Raji (cell line): ENCODE results near the gene C2orf81.

ENCODE experiments used
- POLR2A ChIP-seq: IDR thresholded peaks from 2 replicates; pipeline ENCODE4 v1.6.1; 2011; ENCODE audit warnings: low read depth, low read length, control low read depth; ENCODE audit not compliant: insufficient read depth

Gene C2orf81

DNA sequence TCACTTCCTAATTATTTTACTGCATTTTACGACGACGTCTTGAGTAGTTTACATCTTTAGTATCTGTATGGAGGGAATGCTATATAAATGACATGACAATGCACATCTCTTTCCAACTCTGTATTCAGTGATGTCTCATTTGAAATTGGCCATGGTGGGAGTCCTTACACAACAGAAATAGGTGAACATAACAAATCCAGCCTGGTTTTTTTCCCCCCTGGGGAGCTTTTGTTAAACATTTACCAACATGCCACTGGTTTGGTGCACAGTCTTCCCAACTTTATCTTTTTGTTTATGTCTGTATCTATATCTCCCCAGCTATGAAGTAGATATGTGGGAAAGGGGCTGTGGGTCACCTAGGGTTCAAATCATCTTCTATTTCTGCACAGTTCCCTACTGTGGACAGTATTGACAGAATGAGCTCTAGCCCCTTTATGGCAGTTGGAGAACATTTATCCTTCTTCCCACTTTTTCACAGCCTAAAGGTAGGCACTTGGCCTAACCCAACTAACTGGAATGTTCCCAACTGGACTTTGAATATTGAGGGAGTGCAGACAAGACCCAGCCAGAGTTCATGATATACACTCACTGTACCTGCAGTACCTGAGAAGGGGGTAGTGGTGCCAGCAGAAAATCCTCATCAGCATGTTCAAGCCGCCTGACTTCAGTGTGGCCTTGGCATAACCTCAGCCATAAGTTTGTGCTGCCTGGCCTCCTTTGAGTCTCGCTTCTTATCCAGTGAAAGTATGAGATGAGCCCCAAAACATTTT is 26.0 kb upstream of the C2orf81 start:
- TF ChIP-seq POLR2A: no peak

DNA sequence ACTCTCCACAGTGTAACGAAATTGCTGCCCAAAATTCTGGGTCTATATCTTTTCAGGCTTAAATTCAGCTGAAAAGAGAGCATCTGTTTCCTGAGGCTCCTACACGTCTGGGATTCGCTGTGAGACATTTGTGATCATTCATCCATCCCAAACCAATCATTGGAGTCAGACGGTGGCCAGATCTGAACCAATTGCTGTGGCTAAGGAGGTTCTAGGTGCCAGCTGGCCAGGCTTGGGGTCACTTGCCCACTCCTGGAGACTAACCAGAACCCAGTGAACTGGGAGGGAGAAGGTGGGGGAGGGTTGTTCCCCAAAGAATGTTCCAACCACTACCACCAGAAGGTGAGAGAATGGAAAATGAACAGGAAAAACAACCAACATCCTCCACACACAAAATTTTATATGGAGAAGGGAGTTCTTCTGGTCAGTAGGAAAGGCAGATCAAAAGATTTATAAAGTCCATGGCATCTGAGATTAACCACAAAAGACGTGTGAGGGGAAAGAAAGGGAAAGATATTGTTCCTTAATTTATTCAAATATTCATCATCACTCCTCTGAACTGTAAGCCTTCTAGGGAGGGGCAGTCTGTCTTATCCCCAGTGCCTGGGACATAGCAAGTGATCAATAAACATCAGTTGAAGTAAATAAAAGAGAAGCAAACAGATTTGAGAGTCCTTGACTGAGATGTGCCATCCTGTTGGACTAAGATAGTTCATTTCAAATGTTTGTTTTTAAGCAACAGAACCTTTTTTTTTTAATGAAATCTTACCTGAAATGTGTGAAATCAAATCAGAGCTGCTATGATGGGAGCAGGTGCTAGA is 23.3 kb upstream of the C2orf81 start:
- no peak for TF ChIP-seq POLR2A

GRCh38 chr2:74441690-74442482 is 20.5 kb upstream of the C2orf81 start, which contains the start of gene RTKN:
Gene RTKN, minus strand, starts transcription at chr2:74441937. Its CDS starts 121 bp downstream, at chr2:74441816.
- no peak for TF ChIP-seq POLR2A

DNA sequence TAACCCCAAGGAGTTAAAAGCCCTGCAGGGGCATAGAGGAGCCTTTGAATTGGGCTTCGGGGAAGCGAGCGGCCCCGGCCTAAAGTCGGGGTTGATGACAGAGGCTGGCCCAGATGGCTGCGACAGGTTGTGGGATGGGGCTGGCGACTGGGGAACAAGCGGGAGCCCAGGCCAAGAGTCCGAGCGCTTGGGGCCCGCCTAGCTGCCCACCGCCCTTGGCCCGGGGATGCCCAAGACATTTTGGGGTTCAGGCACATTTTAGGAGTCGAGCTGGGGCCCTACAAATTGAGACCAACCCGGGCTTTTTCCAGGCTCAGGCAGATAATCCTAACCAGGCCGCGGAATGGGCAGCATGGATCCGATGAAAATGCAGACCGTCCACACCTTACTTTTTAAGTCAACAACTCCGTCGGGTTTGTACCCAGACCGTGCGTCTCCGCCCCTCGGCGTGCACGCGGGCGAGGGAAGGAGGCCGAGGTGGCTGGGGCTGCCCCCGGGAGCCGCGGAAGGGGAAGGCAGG is 19.8 kb upstream of the C2orf81 start:
- no peak for TF ChIP-seq POLR2A

GRCh38 chr2:74440378-74441169 is 19.2 kb upstream of the C2orf81 start:
- TF ChIP-seq POLR2A: peak; percentile 40; the same call in 1 of the 2 replicates

GRCh38 chr2:74439803-74440377 is 18.5 kb upstream of the C2orf81 start:
- TF ChIP-seq POLR2A: no peak

DNA sequence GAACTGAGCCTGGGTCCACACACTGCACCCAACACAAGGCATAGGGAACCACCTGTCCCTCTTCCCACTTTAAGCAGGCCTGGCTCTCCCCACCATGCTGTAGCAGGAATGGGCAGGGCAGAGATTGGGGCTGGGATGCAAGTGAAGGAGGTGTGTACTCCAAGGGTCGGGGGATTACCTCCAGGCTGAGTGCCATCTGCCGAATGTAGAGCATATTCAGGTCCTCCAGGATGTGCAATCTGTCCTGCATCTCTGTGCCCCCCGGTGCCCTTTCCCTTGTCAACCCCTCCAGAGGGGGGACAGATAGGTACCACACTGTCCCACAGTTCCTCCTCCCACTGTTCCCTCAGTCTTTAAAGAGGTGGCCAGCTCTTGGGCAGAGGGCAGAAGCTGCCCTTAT is 18.0 kb upstream of the C2orf81 start:
- no peak for TF ChIP-seq POLR2A

GRCh38 chr2:74438248-74438647 is 16.8 kb upstream of the C2orf81 start:
- TF ChIP-seq POLR2A: no peak

DNA sequence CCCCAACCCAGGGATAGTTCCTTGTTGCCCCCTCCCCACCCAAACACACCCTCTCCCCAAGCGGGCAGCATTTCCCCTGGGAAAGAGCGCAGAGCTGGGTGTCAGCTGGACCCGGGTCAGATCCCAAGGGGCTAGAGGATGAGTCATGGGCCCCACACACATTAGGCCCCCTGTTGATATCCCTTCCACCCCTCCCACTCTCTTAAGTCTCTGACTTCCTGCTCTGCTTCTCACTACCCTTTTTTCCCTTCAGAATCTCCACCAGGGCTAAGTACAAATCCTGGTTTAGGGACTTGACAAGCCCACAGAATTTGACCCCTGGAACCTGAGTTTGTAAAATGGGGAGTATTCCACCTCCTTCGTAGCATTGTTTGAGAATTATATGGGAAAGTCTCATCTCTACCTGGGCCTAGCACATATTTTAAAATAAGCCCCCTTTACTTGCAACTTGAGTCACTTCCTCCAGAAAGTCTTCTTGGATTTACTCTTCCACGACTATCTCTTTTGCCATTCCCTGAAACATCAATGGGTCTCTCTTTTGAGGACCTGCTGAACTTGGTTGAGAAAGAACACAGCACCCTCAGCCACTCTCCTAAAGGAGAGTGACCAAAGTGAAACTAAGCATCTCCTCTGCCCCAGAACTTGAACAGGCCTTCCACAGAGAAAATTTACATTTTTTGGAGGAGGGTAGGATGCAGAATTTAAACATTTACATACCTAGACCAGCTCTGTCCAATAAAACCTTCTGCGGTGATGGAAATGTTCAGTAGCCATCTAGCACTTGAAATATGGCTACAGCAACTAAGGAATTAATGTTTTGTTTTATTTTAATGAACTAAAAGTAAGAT is 15.7 kb upstream of the C2orf81 start:
- no peak for TF ChIP-seq POLR2A

DNA sequence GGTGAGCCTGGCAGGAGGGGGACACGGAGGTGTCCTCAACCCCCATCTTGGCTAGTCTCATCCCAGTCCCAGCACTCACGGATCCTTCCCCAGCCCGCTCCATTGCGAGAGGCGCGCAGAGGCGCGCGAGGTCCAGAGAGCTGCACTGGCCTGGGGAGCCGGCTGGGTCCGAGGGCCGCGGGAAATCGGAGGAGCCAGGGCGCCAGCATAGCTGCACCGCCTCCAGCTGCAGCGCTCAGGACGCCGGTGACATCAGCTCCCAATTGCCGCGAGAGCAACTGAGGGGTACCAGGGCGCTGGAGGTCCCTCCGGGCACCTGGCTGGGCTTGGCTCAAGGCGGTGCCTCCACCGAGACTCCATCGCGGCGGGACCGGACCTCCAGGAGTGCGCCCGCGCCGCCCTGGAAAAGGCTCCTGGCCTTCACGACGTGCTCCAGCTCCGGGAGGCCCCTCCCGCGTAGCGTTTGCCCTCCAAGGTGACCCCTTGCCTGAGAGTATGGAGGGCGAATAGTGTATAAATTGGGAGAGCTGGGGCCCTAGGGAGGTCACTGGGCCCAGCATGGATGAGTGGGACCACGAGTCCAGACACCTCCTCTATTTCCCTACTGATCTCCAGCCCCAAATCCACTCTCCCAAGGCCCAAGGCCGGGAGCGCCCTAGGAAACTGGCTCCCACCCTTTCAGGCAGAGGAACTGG is 14.8 kb upstream of the C2orf81 start:
- no peak for TF ChIP-seq POLR2A

DNA sequence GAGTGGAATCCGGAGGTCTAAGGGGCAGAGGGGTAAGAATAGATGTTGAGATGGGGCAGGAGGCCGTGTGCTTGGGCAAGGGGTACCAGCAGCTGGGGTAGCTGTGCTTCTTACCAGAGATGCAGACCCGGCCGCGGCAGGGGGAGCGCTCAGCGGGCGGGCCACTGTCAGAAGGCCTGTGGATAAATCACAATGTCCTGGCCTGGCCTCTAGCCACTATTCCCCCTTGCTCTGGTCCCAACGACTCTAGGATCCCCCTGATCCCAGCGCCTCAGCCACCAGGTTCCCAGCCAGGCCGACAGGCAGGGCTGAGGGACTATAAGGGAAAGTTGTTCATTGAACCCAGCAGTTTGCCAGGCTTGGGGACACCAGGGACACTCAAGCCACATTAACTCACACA is 9.1 kb upstream of the C2orf81 start:
- no peak for TF ChIP-seq POLR2A
